HG02884 (cell line): ENCODE data around the gene OSTF1.

Source experiments
- ATAC-seq: cut with Tn5 transposase; IDR thresholded peaks from one replicate; pipeline ENCODE4 v1.9.1; 2021; ENCODE audit warnings: mild to moderate bottlenecking, moderate library complexity; ENCODE audit not compliant: unreplicated experiment

Gene OSTF1, protein sequence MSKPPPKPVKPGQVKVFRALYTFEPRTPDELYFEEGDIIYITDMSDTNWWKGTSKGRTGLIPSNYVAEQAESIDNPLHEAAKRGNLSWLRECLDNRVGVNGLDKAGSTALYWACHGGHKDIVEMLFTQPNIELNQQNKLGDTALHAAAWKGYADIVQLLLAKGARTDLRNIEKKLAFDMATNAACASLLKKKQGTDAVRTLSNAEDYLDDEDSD

DNA sequence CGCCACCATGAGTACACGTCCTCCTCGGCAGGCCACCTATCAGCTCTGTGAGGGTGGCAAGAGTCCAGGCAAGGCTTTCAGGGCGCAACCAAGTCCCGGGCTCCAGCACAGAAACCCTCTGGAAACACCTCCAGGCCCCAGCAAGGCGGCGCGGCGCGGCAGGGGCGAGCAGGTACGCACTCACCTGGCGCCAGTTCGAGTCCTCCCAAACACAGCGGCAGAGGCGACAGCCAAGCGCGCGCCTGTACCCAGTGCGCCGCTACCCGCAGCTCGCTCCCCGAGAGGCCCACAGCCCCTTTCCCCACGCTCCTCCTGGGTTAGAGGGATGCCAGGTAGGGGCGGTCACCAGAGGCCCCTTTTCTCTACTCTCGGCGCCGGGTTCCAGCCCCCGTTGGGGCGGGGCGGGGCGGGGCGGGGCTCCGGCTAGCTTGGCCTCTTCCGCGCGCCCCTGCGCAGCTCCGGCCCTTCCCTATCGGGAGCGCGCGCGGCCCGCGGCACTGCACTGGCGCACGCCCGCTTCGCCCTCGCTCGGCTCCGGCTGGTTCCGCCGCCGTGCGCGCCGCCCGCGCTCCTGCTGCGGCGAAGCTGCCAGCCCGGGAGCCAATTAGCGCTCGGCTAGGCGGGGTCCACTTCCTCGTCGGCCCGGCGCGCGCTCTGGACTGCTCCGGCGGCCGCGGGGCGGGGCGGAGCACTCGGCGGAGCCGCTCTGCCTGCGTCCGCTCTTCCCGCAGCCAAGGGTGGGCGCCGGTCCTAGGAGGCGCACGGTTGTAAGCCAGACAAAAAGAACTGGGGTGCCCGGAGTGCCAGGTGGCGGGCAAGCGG is at the start of gene OSTF1, which contains the start of gene NMRK1:
Gene OSTF1 (plus strand): TSS at position 691 of the 822 bp plus-strand sequence. CDS start 179 bp downstream, outside the sequence.
Gene NMRK1 (minus strand): TSS at position 332 of the 822 bp plus-strand sequence. CDS start 5,040 bp downstream, outside the sequence.
- ATAC-seq: peak; percentile 80

- ATAC-seq: no peak
Measured at GRCh38 chr9:75039009-75039408, 49.3 kb upstream of the OSTF1 start.

GRCh38 chr9:75039801-75040200 is 48.5 kb upstream of the OSTF1 start:
- no peak for ATAC-seq

- ATAC-seq: no peak
Measured at GRCh38 chr9:75041041-75041440, 47.3 kb upstream of the OSTF1 start.

- ATAC-seq: no peak
Measured at GRCh38 chr9:75046725-75047345, 41.5 kb upstream of the OSTF1 start.

- no peak for ATAC-seq
Measured at GRCh38 chr9:75047506-75047905, 40.8 kb upstream of the OSTF1 start.

DNA sequence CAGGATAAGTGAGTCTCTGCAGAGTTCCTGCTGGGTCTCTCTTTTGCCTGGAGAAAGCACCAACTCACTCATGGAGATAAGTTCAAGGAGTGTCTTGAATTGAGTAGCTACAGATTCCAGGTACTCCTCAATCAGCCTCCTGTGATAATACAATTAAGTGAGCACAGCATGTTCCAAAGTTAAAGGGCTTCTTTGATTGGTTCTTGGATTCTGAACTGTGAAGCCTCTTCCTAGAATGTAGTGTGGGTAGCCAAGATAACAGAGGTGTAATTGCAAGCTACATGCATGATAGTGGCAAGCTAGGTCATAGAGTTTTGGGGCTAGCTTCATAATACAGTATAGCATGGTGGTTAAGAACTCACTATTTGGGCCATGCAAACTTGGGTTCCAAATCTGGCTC is 37.0 kb upstream of the OSTF1 start:
- no peak for ATAC-seq

DNA sequence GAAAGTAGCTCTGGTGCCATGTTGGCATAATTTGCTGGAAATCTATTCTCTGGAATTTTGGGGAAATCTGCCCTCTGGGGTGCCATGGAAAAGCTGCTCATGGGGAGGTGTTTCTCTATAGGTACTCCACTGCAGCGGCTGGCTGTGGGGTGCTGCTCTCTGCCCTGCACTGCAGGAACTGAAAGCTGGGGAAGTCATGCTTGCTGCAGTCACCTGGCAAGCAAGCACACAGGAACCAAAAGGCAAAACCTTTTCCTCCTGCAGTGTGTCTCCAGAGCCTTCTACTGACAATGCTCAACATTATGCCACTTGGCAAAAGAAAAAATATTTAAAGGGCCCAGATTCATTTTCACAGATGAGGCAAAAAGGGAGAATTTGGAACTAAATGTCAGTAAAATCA is 34.4 kb upstream of the OSTF1 start:
- peak; percentile 97 for ATAC-seq

DNA sequence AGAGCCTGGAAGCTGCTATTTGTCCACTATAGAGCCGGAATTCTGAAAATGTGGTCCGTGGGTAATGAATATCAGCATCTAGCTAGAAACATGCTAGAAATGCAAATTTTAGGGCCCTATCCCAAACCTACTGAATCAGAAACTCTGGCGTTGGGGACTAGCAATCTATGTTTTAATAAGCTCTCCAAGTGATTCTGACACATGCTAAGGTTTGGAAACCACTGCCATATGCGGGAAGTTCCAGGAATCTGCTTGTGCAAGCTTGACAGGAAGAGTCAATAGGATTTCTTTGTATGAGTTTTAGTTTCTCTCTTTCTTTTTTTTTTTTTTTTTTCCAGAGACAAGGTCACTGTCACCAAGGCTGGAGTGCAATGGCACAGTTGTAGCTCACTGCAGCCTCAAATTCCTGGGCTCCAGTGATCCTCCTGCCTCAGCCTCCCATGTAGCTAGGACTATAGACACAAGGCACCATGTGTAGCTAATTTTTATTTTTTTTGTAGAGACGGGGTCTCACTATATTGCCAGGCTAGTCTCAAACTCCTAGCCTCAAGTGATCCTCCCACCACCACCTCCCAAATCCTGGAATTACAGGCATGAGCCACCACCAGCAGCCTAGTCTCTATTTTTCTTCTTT is 33.8 kb upstream of the OSTF1 start:
- ATAC-seq: no peak

GRCh38 chr9:75061169-75061568 is 27.1 kb upstream of the OSTF1 start:
- ATAC-seq: no peak

DNA sequence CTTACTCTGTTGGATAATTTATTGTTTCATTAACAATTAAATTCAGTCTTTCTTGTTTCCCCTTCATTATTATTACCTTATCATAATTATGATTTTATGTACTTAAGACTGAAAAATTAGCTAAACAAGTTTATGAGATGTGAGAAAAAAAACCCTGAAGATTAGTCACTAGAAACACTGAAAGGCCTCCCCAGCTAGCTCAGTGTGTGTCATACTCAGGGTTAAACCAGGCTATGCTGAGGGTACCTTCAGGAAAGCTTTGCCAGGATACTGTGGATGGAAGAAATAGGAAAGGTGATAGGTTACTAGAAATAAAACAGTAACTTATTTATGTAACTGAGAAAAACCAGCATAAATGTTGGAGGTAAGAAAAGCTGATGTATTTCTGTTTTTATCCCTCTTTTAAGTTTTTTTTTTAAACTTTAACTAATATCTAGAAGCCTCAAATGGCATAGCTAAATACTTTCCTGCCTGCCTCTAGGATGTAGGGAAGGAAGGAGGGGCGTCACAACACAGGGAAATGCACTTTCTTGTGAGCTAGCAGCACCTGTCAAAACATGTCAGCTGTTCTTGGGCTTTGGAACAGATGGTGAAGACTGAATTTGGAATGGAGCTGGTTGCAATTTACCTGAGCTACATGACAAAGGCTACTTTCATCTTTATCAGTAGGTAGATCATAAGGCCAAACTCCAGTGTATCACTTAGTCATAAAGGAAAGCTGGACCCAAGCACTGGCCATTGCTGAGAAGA is 24.6 kb upstream of the OSTF1 start:
- ATAC-seq: no peak

GRCh38 chr9:75064307-75065025 is 23.8 kb upstream of the OSTF1 start:
- no peak for ATAC-seq

GRCh38 chr9:75065510-75065909 is 22.8 kb upstream of the OSTF1 start:
- ATAC-seq: no peak

- no peak for ATAC-seq
Measured at GRCh38 chr9:75067894-75068293, 20.4 kb upstream of the OSTF1 start.

DNA sequence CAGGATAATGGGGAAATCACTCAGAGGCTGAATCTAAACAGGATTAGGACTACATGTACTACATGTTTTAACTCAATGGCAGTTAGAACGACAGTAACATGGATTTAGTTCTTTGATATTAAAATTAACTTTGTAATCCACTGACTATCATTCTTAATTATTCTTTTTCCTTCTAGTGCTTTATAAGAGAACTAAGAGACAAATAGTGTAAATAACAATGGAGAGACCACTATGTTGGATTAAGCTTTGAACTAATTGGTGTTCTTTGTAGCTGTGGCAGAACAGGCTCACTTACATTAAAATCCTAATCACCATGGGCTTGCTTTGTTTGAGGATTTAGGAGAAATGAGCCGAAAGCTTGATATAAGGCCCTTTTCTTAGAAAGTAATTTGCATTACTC is 19.1 kb upstream of the OSTF1 start:
- ATAC-seq: no peak

DNA sequence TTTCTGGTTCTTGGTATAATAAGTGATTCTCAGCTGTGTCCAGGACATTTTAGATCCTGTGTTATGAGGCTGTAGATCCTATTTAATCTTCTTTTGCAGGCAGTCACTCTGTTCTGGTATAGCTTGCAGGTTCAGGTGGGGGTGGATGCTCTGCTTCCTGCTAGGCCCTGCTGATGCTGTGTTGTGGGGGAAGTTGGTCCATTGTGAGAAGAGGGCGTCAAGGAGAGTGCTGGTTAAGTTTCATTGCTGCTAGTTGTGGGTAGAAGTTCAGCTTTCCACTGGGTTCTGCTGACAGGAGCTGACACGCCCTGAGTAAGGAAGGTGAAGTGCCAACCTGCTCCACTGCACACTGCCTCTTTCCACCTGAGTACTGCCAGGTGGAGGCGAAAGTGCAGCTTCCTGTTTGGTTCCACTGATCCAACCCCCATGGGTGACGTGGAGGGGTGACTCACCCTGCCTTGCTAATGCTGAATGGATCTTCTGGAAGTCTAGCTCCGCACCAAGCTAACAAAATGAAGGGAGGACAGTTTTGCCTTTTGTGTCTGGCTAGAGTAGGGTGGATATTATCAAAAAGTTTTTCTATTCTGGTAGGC is 16.7 kb upstream of the OSTF1 start:
- peak; percentile 67 for ATAC-seq

DNA sequence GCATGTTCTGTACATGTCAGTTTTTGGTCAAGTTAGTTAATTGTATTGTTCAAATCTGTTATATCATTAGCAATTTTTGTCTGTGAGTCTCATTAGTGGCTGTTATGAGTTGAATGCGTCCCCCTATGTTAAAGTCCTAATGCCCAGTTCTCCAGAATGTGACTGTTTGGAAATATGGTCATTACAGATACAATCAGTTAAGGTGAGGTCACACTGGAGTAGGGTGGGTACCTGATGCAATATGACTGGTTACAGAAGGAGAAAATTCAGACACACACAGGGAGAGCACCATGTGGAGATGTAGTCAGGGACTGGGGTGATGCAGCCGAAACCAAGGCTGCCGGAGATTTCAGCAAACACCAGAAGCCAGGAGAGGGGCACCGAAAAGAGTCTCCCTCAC is 15.4 kb upstream of the OSTF1 start:
- ATAC-seq: no peak

DNA sequence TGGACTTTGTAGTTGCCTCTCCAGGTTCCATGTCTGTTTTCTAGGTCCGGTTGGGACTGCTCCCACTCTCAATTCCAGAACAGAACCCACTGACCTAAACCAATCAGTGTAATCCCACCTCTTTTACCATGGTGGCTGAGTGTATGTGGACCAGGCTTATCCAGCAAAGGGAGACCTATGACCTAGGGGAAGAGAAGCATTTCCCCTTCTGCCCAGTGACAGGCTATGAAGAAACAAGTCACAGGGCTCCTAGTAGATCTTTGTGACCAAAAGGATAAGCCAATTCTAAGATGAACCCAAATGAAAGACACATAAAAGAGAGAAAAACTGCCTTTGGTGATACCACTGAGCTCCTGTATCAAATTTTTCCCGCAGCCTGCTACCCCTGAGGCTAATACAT is 6.7 kb upstream of the OSTF1 start:
- no peak for ATAC-seq

- ATAC-seq: no peak
Measured at GRCh38 chr9:75083188-75083970, 4.9 kb upstream of the OSTF1 start.
